Measurements from ENCODE around the gene FBXL22.

FBXL22 gene

DNA sequence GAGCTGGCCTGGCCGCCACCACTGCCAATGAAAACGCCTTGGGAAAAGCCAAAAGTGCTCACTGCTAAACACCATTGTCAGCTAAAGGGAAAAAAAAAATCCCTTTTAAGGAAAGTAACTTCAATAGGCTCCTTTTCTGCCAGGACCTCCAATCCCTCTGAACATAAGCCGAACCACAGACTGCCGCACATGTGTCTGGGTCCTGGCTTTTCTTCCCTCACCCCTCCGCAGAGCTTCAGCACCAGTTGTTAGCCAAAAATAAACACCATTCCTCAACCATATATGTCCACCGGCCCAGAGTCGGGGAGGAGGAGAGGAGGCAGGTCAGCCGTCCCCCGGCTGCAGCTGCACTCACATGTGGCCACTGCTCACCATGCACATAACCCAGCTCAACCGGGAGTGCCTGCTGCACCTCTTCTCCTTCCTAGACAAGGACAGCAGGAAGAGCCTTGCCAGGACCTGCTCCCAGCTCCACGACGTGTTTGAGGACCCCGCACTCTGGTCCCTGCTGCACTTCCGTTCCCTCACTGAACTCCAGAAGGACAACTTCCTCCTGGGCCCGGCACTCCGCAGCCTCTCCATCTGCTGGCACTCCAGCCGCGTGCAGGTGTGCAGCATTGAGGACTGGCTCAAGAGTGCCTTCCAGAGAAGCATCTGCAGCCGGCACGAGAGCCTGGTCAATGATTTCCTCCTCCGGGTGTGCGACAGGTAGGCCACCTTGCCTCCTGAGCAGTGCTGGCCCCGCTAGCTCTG is at the start of gene FBXL22:
Gene FBXL22, plus strand, starts transcription at position 350 of the 753 bp plus-strand sequence. Its CDS starts 6 bp downstream, at position 356.
- no peak for DNase-seq (ENCODE audit: low read depth in 2 of 2)

- DNase-seq (ENCODE audit: low read depth in 2 of 2), result no peak
Measured at GRCh38 chr15:63551400-63551799, 45.8 kb upstream of the FBXL22 start.

GRCh38 chr15:63553388-63553791 is 43.8 kb upstream of the FBXL22 start:
- DNase-seq (ENCODE audit: low read depth in 2 of 2), result no peak

DNA sequence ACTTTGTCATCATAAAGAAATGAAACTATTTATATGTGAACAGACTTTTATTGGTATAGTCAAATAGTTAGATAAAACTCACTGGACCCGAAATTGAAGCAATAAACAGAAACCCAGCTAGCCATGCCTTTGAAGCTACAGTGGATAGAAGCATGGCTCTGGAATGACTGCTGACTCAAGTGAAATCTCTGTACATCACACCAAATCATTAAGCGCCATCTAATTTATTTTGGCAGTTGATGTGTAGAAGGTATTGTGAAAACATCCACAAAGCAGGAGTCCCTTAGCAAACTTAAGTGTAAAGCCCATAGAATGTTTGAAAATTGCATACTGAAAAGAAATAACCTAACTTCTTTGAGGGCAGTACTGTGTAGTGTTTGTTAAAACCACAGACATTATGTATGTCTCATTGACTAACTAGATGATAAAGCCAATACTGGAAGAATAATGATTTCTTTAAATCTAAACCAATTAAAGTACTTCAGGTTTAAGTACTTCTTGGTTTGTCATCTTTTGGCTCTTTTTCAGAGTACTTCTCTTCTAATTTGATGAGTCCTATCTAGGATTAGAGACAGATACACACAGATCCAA is 42.8 kb upstream of the FBXL22 start:
- no peak for DNase-seq (ENCODE audit: low read depth in 2 of 2)

- no peak for DNase-seq (ENCODE audit: low read depth in 2 of 2)
Measured at GRCh38 chr15:63555507-63555906, 41.7 kb upstream of the FBXL22 start.

- no peak for DNase-seq (ENCODE audit: low read depth in 2 of 2)
Measured at GRCh38 chr15:63556246-63556645, 40.9 kb upstream of the FBXL22 start.

DNA sequence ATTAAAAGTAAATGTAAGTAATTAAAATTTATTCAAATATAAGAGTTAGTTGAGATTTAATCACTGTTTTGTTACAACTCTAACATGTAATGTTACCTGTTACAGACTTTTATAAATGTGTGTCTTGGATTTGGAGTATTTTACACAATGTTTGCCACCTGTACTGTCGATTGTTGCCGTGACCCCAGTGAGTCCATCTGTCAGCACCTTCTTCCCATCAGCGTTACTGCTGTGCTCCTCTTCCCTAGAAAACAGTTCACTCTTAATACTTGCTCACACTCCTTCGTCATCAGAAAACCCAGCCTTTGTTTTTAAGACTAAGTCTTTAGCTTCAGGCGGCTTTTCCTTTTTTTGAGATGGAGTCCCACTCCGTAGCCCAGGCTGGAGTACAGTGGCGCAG is 40.5 kb upstream of the FBXL22 start:
- DNase-seq (ENCODE audit: low read depth in 2 of 2), result no peak

GRCh38 chr15:63559753-63560152 is 37.4 kb upstream of the FBXL22 start:
- no peak for DNase-seq (ENCODE audit: low read depth in 2 of 2)

GRCh38 chr15:63560741-63561448 is 36.3 kb upstream of the FBXL22 start:
- DNase-seq (ENCODE audit: low read depth in 2 of 2), result no peak

DNA sequence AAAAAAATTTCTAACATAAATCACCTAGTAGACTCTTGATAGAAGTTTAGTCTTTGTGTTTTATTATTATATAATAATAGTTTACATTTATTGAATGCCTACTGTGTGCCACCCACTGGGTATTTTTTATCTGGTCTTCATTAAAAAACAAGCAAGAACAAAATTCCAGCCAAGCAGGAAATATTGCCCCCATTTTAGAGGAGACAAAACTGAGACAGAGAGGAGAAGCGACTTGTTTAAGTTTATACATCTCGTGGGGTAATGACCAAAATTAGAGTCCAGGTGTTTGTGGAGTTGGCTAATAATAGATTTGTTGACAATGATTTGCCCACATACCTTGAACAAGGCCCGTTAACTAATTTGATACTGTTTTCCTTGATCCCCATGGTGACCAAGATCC is 33.1 kb upstream of the FBXL22 start:
- no peak for DNase-seq (ENCODE audit: low read depth in 2 of 2)

- no peak for DNase-seq (ENCODE audit: low read depth in 2 of 2)
Measured at GRCh38 chr15:63565536-63566186, 31.5 kb upstream of the FBXL22 start.

GRCh38 chr15:63572749-63573464 is 24.3 kb upstream of the FBXL22 start:
- no peak for DNase-seq (ENCODE audit: low read depth in 2 of 2)

DNA sequence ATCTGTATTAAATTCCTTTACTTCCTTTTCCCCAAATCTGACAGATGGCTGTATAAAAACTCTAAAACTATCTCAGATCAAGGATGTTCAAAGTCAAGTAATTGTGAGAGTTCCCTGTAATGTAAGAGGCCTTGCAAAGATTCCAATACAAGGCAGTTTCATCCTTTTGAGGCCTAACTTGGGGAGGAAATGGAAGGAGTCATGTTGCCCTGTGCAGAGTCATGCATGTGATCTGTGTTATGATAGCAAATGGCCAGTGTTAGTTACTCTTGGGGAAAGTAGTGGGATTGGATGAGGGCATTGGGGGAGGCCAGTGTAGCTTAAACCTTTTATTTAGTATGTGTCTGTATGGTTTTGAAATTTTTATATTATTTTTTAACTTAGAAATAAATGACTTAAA is 23.7 kb upstream of the FBXL22 start:
- no peak for DNase-seq (ENCODE audit: low read depth in 2 of 2)

DNA sequence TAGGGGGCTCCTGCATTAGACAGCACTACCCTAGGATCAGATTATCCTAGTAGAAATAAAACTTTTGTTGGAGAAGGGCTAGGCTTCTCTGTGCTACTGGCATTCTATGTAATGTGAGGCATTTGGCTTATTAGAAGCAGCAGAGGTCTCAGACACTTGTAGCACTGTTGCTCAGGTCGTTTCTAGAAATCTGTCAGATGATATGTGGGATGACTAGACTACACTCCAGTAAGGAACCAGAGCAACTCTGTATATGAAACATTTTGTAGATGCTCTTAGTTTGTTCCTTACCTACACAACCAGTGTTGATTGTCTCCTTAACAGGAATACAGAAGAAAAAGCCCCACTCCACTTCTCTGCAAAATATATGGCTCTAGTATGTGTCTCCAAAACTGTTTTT is 21.9 kb upstream of the FBXL22 start:
- DNase-seq (ENCODE audit: low read depth in 2 of 2), result no peak

DNA sequence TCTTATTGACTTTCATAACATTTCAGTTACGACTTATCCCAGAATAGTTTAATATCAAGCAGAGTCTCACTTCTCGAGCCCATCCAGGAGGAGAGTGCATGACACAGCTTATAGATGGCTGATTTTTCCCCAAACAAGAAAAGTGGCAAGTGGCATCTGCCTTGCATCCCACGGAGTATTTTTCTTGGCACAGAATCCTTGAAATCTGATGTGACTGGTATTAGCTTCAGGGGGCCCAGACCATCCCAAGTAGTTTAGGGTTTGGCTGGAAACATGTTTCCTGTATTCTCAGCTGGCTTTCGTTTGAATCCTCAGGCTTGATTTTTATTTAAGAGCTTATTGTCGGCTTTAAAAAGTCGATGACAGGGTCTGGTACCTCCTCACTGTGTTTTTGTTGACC is 20.7 kb upstream of the FBXL22 start:
- DNase-seq (ENCODE audit: low read depth in 2 of 2), result no peak

DNA sequence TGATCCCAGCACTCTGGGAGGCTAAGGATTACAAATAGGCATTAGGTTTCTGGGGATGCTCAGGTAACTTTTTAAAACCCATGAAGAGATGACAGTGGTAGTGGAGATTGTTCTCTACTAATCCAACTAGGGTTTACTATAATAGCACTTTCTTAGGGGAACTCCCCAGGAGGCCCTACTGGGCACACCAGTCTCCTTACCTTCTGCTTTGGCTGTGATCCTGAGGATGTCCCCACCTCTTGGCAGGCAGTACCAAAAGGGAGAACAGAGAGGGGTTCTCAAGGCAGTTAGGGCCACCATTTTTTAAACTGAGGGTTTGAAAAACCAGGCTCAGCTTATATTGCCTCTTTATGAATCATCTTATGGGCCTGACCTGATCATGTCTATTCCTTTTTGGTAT is 15.0 kb upstream of the FBXL22 start:
- no peak for DNase-seq (ENCODE audit: low read depth in 2 of 2)

DNA sequence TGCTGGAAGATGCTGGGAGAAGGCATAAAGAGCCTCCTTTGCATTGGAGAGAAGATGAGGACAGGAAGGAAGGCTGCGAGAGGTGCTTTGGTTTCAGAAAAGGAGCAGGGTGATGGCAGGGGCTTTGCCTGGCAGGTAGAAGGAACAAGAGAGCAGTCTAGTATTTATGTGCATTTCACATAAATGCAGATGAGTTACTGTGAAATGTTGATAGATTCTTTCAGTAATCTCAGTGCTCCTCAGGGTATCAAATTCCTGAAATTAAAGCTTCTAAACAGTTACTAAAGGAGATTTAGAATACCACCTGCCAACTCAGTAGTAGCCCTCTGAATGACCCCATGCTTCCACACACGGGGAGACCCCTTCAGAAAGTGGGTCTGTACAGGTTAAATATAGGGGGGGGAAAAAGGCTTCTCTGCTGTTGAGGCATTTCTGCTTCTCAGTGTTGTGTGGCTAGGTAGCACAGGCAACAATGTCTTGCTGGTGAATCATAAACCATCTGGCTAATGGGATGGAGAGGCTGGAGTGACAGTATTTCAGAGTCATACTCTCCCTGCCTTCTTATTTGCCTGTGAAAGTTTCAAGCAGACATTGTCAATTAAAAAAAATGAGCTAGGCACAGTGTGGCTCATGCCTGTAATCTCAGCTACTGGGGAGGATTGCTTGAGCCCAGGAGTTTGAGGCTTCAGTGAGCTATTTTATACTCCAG is 14.3 kb upstream of the FBXL22 start:
- no peak for DNase-seq (ENCODE audit: low read depth in 2 of 2)

GRCh38 chr15:63586790-63587189 is 10.4 kb upstream of the FBXL22 start:
- DNase-seq (ENCODE audit: low read depth in 2 of 2), result no peak

GRCh38 chr15:63587527-63587926 is 9.7 kb upstream of the FBXL22 start:
- DNase-seq (ENCODE audit: low read depth in 2 of 2), result no peak

- DNase-seq (ENCODE audit: low read depth in 2 of 2), result no peak
Measured at GRCh38 chr15:63588826-63589225, 8.4 kb upstream of the FBXL22 start.
